ENCODE data around the gene CPSF7.

The CPSF7 gene

DNA sequence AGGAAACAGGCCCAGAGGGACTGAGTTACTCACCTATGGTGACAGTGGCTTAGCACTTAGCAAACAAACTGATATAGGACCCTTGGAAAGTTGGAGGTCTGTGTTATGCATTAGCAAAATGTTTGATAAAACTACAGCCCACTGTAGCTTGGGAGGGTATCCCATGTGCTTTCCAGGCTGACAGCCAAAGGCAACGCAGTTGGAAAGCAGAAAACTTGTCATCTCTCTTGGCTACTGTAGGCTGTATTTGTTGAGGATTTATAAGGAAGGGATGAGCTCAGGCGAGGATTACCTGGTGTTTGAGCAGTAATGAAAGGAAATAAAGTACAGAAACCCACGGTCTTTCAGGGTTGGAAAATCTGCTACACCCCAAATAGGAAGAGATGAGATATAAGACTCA is 23.9 kb upstream of the CPSF7 start:
- TF ChIP-seq CTCF (IDR thresholded peaks at IDR 0.05; ENCODE audit: low read length), result no peak
- no peak for TF ChIP-seq EZH2phosphoT487 (IDR thresholded peaks at IDR 0.05; ENCODE audit: low read length)
- TF ChIP-seq EZH2 (optimal IDR thresholded peaks at IDR 0.05; ENCODE audit: low read depth, low read length), result no peak
- Histone ChIP-seq H3K4me3 (ENCODE audit: low read length) (no peak overlapping the region), H3K79me2 (ENCODE audit: low read length) (no peaks in the 10 kb centered on the region), H3K9ac (ENCODE audit: low read length) (no peak overlapping the region), H3K9me3 (replicated peaks; ENCODE audit: insufficient read depth, low read length) (no peaks in the 10 kb centered on the region), H3K27ac (ENCODE audit: low read length) (no peak overlapping the region), H3K9me2 (replicated peaks; ENCODE audit: insufficient read depth, low read length) (no peaks in the 10 kb centered on the region), H3K27me3 (replicated peaks; ENCODE audit: insufficient read depth, low read length) (no peaks in the 10 kb centered on the region), H3F3A (ENCODE audit: insufficient read depth, low read length) (no peaks in the 10 kb centered on the region), H2AFZ (ENCODE audit: low read length) (no peak overlapping the region), H3K36me3 (replicated peaks; ENCODE audit: insufficient read depth, low read length) (no peaks in the 10 kb centered on the region), H4K20me1 (ENCODE audit: insufficient read depth, low read length) (no peaks in the 10 kb centered on the region), H3K4me1 (ENCODE audit: low read length) (no peaks in the 10 kb centered on the region), H3K4me2 (ENCODE audit: low read depth, low read length) (no peak overlapping the region)
- no peak for DNase-seq

DNA sequence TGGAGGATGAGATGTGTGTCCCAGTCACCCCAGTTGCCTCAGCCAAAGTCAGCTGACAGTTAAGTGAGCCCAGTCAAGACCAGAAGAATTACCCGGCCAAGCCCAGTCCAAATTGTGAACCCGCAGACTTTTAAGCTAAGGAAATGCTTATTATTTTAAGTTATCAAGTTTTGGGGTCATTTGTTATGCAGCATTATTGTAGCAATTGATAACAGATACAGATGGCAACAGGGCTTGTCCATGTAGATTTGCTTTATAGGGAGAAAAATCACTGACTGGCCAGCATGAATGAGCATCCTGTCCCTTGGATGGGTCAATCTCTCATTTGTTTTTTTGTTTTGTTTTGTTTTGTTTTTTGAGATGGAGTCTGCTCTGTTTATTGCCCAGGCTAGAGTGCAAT is 23.1 kb upstream of the CPSF7 start:
- Histone ChIP-seq H3K79me2 (ENCODE audit: low read length) (0 out of 2 replicates have a peak, but pooled peaks cover 2% of the 10 kb centered on the region), H2AFZ (ENCODE audit: low read length) (no peak overlapping the region), H3K4me2 (ENCODE audit: low read depth, low read length) (no peak overlapping the region), H3K9me2 (replicated peaks; ENCODE audit: insufficient read depth, low read length) (no peaks in the 10 kb centered on the region), H3K27me3 (replicated peaks; ENCODE audit: insufficient read depth, low read length) (no peaks in the 10 kb centered on the region), H3K4me1 (ENCODE audit: low read length) (no peaks in the 10 kb centered on the region), H3K4me3 (ENCODE audit: low read length) (no peak overlapping the region), H3K36me3 (replicated peaks; ENCODE audit: insufficient read depth, low read length) (no peaks in the 10 kb centered on the region; the same call in 1 of the 2 replicates), H3K27ac (ENCODE audit: low read length) (no peak overlapping the region), H3F3A (ENCODE audit: insufficient read depth, low read length) (no peaks in the 10 kb centered on the region), H3K9ac (ENCODE audit: low read length) (no peak overlapping the region), H3K9me3 (replicated peaks; ENCODE audit: insufficient read depth, low read length) (no peaks in the 10 kb centered on the region), H4K20me1 (ENCODE audit: insufficient read depth, low read length) (no peaks in the 10 kb centered on the region)
- DNase-seq, result no peak
- no peak for TF ChIP-seq EZH2phosphoT487 (IDR thresholded peaks at IDR 0.05; ENCODE audit: low read length)
- no peak for TF ChIP-seq EZH2 (optimal IDR thresholded peaks at IDR 0.05; ENCODE audit: low read depth, low read length)
- TF ChIP-seq CTCF (IDR thresholded peaks at IDR 0.05; ENCODE audit: low read length), result no peak

DNA sequence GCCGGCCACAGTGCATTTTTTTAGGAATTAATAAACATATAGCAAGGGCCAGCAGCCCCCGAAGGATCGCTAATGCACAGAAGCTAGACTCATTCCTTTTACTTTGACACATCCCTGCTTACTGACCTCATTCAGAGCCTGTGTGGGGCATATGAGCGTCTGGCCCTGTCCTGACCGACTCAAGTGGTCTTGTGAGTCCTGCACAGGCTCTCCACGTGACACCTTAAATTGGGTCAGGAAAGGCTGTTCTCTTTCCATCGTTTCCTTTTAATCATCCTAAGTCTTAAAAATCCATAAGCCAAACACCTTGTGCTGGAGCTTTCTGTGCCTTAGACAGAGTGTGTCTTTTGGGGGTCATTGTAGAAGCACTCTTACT is 18.8 kb upstream of the CPSF7 start:
- Histone ChIP-seq H3K4me1 (ENCODE audit: low read length) (peaks cover 8% of the 10 kb centered on the region), H3K9ac (ENCODE audit: low read length) (no peak overlapping the region), H3K4me2 (ENCODE audit: low read depth, low read length) (no peak overlapping the region), H3K4me3 (ENCODE audit: low read length) (no peak overlapping the region), H3K36me3 (replicated peaks; ENCODE audit: insufficient read depth, low read length) (peaks cover 4% of the 10 kb centered on the region; the same call in 1 of the 2 replicates), H3K27me3 (replicated peaks; ENCODE audit: insufficient read depth, low read length) (no peaks in the 10 kb centered on the region), H4K20me1 (ENCODE audit: insufficient read depth, low read length) (no peaks in the 10 kb centered on the region), H3K79me2 (ENCODE audit: low read length) (peaks cover 22% of the 10 kb centered on the region), H3F3A (ENCODE audit: insufficient read depth, low read length) (peaks cover 12% of the 10 kb centered on the region), H3K27ac (ENCODE audit: low read length) (no peak overlapping the region), H3K9me2 (replicated peaks; ENCODE audit: insufficient read depth, low read length) (no peaks in the 10 kb centered on the region), H2AFZ (ENCODE audit: low read length) (no peak overlapping the region), H3K9me3 (replicated peaks; ENCODE audit: insufficient read depth, low read length) (no peaks in the 10 kb centered on the region)
- DNase-seq, result no peak
- TF ChIP-seq EZH2phosphoT487 (IDR thresholded peaks at IDR 0.05; ENCODE audit: low read length) (no peak), EZH2 (optimal IDR thresholded peaks at IDR 0.05; ENCODE audit: low read depth, low read length) (no peak), CTCF (IDR thresholded peaks at IDR 0.05; ENCODE audit: low read length) (no peak)
